GM18867 (cell line): ENCODE measurements around the gene MVB12B.

Experiments
- ATAC-seq: cut with Tn5 transposase; IDR thresholded peaks from one replicate; pipeline ENCODE4 v1.9.1; 2021; ENCODE audit warnings: mild to moderate bottlenecking, moderate library complexity; ENCODE audit not compliant: unreplicated experiment

MVB12B gene

GRCh38 chr9:126357074-126357473 is 30.4 kb downstream of the MVB12B start:
- ATAC-seq, result no peak

DNA sequence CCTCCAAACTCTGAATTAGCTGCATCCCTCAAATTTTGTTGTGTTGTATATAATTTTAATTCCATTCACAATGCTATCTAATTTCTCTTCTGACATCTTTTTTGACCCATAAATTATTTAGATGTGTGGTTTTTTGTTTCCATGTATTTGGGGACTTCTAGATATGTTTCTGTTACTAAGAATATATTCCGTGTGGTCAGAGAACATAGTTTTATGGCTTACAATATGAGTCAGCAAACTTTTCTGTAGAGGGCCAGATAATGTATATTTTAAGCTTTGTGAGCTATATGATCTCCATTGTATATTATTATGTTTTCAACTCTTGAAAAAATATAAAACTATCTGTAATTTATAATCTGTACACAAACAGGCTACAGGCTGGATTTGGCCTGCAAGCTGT is 33.4 kb downstream of the MVB12B start:
- no peak for ATAC-seq

DNA sequence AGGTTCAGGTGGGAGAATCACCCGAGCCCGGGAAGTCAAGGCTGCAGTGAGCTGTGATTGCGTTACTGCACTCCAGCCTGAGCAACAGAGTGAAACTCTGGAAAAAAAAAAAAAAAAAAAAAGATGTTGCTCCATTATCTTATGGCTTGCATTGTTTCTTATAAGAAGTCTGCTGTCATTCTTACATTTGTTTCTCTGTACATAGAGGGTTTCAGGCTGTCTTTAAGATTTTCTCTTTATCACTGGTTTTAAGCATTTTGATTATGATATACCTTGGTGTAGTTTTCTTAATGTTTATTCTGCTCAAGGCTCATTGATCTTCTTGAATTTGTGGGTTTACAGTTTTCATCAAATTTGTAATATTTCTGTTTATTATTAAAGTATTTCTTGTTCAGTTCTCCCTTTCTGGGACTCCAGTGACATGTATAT is 35.2 kb downstream of the MVB12B start:
- ATAC-seq, result no peak

DNA sequence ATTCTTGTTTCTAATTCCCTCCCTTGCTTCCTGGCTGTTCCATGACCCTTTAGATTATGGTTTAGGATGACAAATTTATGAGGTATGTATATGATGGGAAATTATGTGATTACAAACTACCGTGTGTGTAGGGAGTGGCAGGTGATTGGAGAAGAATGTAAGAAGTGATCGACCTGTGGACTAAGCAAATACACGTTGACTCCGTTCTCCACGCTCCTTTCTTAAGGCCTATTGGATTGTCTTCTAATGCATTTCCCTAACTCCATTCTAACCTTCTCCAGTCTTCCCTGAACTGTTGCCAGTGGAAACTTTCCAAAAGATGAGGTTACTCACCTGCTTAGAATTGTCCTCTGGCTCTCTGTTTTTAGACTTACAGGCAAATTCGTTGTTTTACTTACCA is 36.6 kb downstream of the MVB12B start:
- no peak for ATAC-seq

DNA sequence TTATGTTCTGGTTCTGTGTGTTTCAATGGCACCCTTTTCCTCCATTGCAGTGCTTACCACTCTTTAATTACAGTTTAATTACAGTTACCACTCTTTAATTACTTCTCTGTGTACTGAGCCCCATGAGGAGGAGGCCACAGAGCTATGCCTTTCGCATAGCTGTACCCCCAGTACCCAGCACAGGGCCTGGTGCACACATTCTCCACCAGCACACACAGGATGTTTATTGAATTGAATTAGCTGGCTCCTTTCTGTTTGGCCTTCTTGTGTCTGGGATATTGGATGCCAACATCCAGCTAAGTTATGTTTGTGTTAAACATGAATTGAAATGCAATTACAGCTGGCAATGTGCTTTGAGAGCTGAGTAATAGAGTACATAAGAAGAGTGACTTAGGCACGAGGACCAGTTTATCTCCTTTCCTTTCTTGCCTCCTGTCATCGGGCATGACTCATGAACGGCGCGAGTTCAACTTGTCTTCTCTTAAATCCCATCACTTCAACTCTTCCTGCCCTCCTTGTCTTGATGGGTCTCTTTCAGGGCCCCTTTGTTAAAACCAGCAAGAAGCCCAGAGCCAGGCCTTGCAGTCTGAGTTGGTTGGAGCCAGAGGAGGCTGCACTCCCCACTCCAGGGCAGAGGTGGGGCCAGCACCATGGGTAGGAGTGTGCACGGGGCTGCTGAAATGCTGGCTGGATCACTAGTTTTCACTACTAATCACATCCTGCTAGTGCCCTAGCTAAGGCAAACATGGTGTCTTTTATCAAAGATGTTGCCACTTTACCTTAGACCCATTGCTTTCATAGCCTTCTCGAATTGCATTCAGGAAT is 37.4 kb downstream of the MVB12B start:
- ATAC-seq, result no peak

DNA sequence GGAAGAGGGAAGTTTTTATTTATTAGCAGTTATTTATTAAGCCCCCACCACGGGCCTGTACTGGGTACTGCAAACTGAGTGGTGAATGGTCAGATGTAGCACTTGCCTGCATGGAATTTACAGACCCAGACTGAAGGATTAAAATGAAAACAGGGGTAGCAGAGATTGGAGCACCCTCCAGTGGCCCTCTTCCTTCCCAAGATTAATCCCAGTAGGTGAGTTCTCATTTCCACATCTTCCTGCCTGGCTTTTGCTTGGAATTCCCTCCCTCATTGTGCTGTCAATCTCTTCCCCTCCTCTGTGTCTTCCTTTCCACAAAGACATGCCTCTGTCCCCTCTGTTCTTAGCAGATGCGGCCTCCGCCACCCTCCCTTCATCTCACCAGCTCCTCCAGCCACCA is 39.2 kb downstream of the MVB12B start:
- ATAC-seq, result no peak

DNA sequence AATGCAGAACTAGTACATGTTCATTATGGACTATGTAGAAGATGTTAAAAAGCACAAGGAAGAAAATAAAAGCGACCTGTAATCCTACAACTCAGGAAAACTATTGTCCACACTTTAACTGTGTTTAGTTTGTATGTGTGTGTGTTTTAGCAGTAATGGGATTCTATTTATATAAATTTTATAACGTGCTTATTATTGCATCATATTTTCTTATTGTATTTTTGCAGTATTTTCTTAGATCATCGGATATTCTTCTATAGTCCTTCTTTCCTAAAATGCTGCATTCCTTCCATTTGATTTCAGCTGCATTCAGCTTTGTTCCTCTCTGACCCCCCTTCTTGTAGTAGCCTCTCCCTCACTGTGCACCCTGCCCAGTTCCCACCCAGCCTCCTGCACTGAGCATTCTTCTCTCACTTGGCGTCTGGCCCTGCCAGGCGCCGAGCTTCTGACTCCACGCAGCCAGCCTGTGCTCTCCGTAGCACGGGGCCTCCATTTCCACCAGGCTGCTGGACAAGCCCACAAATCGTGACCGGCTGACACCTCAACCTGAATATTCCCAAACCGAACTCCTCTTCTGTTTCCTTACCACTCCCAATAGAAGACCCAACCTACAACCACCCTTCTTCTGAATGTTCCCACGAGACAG is 39.9 kb downstream of the MVB12B start:
- no peak for ATAC-seq

- ATAC-seq, result no peak
These were observed 40.5 kb downstream of the MVB12B start for GRCh38 chr9:126367139-126367538.

DNA sequence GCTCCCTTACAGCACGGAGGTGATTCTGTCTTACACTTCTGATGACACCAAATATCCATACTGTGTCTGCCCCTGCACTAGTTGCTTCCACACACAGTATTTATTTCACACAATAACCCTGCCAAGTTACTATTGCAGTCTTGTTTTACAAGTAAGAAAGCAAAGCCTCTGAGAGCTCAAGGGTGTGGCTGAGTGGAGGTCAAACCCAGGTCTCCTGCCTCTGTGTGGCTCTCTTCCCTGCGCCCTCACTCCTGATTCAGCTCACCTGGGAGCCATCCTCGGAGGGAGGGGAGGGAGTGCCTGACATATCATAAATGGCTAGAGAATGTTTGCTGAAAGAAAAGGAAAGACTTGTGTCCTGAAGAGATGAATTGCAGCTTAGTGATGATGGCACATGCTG is 41.0 kb downstream of the MVB12B start:
- no peak for ATAC-seq

- no peak for ATAC-seq
These were observed 41.4 kb downstream of the MVB12B start for GRCh38 chr9:126368020-126368419.

GRCh38 chr9:126371007-126371870 is 44.6 kb downstream of the MVB12B start:
- ATAC-seq, result no peak

DNA sequence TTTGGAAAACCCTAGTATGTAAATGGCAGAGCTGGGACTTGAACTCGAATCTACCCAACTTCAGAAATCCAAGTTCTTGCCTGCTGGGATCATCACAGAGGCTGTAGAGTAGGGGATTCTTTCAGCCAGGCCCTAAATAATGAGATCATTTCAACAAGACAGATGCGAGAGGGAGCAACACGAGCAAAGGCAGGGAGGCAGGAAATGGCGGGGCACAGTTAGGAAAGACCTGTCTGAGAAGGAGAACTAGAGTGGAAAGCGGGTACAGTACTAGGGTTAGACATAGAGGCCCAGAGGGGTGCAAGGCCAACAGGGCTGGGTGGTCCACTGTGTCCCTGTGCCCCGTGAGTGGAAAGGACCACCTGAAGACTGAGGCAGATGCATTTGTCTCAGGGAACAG is 46.1 kb downstream of the MVB12B start:
- no peak for ATAC-seq

- ATAC-seq, result no peak
These were observed 46.6 kb downstream of the MVB12B start for GRCh38 chr9:126373241-126373640.

GRCh38 chr9:126374366-126374781 is 47.7 kb downstream of the MVB12B start:
- no peak for ATAC-seq

DNA sequence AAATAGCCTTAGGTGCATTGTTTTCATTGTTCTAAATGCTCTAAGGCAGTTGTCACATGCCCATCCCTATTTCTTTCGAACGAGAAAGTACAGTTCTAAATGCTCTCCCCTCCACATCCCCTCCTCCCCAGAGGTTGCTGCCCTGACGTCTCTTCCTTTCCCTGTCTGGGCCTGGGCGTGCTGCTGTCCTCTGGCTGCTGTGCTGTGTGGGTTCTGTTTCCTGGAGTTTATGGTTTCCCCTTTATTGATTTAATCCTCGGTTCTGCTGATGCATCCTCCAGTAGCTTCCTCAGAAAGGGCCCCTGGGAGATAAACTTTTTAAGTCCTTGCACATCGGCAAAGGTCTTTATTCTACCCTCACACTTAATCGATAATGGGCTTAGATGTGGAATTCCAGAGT is 48.8 kb downstream of the MVB12B start:
- ATAC-seq, result no peak

DNA sequence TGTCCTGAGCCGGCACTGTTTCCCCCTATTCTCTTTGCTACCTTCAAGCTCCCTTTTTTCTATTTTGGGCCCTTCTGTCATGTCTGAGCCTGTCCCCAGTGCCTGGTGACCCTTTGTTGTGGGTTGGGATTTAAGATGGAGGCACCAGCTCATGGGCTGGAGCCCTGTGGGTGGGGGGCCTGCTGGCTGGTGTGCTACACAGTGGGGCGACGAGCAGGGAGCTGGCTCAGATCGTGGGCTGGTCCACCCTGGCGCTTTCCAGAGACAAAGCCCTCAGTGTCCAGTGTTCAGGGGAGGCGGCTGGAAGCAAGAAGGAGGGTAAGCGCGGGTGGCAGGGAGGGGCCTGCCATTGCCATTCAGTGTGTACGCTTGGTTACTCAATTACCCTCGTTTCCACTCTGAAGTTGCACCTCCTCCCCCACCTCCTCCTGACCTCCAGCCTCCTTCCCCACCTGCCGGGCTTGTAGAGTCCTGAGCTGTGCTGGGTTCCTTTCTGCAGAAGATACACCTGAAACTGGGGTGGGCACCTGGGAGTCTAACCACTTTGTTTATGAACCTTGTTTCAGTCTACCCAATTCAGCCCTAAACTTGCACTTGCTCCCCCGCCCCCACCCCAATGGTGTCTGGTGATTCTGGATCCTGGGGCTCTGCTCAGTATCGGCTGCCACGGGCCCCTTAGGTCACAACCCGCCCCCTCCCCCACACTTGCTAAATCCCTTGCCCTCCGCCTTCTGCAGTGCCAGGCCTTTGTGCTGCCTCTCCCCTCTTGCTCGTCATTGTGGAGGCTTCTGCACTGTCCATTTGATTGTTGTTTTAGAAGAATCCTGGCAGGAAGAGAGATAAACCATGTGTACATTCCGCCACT is 49.9 kb downstream of the MVB12B start:
- no peak for ATAC-seq

DNA sequence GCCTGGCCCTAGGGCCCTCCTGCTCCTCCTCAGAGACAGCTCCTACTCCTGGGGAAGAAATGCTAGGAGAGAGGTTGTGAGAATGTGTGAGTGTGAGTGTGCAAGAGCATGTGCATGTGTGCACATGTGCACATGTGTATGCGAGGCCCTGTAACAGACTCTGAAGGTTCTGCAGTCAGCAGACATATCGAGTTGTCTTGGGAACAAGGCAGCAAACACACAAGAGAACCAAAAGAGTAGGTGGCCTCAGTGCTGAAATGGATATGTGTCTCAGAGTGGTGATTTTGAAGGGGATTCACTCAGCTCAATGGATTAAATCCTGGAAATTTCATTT is 50.5 kb downstream of the MVB12B start:
- no peak for ATAC-seq

- no peak for ATAC-seq
These were observed 50.9 kb downstream of the MVB12B start for GRCh38 chr9:126377536-126377935.

- no peak for ATAC-seq
These were observed 52.1 kb downstream of the MVB12B start for GRCh38 chr9:126378761-126379160.

DNA sequence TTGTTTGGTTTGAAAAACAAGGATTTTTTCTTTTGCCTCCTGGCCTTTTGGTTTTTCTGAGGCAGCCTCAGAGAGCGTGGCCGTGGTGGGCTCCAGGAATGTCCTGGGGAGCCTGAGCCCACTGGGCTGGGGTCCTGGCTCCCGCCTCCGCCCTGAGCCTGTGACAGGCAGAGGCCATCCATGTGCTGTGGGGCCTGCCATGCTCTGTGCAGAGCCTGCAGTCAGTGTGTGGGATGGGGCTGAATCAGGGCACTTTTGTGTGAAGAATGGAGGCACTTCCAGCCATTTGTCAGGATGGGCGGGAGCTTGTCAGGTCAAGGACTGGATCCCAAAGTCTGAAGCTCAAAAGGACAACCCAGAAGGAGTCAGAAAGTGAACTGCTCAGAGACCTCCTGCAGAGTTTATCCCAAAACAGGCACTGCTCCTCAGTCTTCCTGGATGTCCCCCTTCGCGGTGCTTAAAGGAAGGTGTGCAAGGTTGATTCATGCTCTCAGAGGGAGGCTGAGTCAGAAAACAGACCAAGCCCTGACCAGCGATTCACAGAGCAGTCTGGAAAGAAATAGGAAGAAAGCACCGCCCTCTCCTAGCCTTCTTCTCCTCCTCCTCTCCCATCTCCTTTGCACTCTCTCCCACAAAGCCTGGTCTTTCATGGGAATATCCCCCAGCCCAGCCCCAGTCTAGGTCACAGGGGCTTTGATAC is 53.2 kb downstream of the MVB12B start:
- no peak for ATAC-seq
